GM19193 (cell line): ENCODE results near the gene EPS8L3.

Source experiments
- POLR2A ChIP-seq: IDR thresholded peaks from 4 replicates; pipeline ENCODE4 v1.6.1; 2011; ENCODE audit not compliant: insufficient read depth, insufficient read length; ENCODE audit errors: extremely low read depth

The EPS8L3 gene

GRCh38 chr1:109786531-109787021 is 22.9 kb upstream of the EPS8L3 start:
- no peak for TF ChIP-seq POLR2A

GRCh38 chr1:109786112-109786480 is 22.4 kb upstream of the EPS8L3 start:
- no peak for TF ChIP-seq POLR2A

DNA sequence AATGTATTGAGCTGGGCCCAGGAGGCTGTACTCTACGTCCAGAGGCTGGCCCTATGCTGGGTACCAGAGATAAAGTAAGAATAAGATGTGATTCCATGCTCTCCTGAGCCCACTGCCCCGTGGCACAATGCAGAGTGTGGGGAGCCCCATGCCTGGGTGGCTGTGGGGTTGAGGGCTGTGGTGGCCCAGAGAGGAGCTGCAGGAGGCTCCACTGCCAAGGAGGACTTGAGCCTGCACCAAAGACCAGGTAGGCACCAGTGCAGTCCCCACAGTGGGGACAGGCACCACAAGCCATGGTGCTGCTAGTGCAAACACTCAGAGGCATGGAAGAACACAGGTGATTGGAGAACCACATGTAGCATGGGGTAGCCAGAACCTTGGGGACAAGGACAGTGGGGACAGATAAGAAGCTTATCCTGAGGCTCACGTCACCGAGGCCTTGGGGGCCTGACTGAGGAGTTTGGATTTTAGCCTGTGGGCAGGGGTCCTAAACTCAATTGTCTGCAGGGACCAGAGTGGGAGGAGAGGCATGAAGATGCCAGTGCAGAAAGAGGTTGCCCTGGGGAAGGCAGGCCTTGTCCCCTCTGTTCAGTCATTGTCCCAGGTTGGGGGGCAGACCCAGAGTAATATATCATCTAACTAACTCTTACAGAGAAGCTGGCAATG is 21.9 kb upstream of the EPS8L3 start:
- no peak for TF ChIP-seq POLR2A

- TF ChIP-seq POLR2A: no peak
Observed at GRCh38 chr1:109784551-109785252, 21.0 kb upstream of the EPS8L3 start.

GRCh38 chr1:109783436-109783835 is 19.7 kb upstream of the EPS8L3 start:
- TF ChIP-seq POLR2A: no peak

- no peak for TF ChIP-seq POLR2A
Observed at GRCh38 chr1:109782927-109783326, 19.2 kb upstream of the EPS8L3 start.

- no peak for TF ChIP-seq POLR2A
Observed at GRCh38 chr1:109782514-109782913, 18.8 kb upstream of the EPS8L3 start.

DNA sequence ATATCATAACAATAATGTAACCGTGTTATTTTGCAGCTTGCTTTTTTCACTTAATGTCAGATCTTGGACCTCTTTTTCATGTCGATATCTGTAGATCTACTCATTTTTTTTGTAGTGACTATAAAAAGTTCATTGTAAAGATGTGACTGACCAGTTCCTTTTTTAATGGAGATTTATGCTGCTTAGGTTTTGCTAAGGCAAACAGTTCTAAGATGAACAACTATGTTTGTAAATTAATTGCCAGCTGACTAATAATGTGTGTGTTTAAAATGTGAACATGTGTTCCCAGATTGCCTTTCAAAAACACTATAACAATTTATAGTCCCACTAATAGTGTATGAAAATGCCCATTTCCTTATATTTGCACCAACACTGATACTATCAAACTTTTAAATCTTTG is 18.1 kb upstream of the EPS8L3 start:
- TF ChIP-seq POLR2A: no peak

DNA sequence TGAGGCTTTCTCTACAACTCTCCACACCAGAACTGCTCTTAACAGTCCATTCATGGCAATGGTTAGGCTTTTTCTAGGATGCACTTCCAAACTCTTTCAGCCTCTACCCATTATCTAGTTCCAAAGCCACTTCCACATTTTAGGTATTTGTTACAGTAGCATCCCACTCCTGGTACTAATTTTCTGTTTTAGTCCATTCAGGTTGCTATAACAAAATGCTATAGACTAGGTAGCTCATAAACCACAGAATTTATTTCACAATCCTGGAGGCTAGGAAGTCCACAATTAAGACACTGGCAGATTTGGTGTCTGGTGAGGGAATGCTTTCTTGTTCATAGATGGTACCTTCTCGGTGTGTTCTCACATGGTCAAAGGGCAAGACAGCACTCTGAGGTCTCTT is 17.3 kb upstream of the EPS8L3 start:
- no peak for TF ChIP-seq POLR2A

GRCh38 chr1:109777980-109778625 is 14.4 kb upstream of the EPS8L3 start:
- no peak for TF ChIP-seq POLR2A

DNA sequence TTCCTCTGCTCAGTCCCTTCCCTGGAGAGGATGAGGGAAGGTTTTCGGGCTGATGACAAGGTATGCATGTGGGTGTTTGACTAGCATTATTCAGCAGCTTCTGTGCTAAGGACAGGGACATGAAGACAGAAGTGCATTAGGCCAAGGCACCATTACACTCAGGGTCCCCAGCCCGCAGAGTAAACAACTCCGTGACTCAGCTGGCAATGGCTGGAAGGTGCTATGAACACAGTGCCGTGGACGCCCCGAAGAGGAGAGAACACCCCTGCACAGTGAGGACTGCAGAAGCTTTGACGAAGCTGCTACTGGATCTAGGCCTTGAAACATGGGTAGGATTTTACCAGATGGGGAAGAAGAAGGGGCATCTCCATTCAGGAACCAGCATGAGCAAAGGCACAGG is 13.7 kb upstream of the EPS8L3 start:
- no peak for TF ChIP-seq POLR2A

- no peak for TF ChIP-seq POLR2A
Observed at GRCh38 chr1:109776911-109777310, 13.2 kb upstream of the EPS8L3 start.

DNA sequence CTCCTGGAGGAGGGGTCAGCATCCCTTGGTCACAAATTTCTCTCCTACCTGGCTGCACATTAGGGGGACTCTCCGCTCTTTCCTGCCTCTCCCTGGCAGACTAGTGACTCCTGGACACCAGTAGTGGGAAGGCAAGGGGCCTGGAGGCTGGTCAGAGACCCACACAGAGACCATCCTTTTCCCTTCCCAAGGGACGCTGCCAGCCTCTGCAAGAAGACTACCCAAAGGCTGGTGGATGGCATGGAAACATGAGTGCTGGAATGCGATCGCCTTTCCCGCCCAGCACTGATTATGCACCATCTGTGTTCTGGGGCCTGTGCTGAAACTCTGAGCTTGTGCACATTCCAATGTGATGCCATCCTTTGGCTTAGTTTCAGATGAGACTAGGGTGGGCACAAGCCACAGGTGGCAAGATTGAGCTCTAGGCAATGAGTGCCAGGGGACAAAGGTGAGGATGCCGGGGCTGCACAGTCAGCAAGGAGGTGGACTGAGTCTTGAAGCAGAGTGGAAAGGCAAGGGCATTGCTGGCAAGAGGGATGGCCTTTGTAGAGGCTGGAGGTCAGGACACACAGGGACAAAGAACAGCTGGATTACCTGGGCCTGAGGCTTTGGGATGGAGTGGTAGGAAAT is 12.6 kb upstream of the EPS8L3 start:
- no peak for TF ChIP-seq POLR2A

- no peak for TF ChIP-seq POLR2A
Observed at GRCh38 chr1:109775398-109775797, 11.7 kb upstream of the EPS8L3 start.

GRCh38 chr1:109773900-109774485 is 10.3 kb upstream of the EPS8L3 start:
- no peak for TF ChIP-seq POLR2A
